B cell (primary cell): Measurements from ENCODE around the gene SLC35E1. TPM values are rescaled to one million over a fixed set of nuclear protein-coding genes. Genes with fewer than 3 reads are reported as not detected.

ENCODE experiments used
- ATAC-seq: fragments of 200-7000 bp; cut with Tn5 transposase; one replicate; pipeline ENCODE4 v1.10.0; 2021; ENCODE audit warnings: low read depth, mild to moderate bottlenecking, moderate number of reproducible peaks, moderate library complexity
- CTCF ChIA-PET: fragments of 350-600 bp; sonication (Branson Sonifier 250); formaldehyde crosslinking; loops from one replicate; lab custom pipeline; 2021; ENCODE audit warnings: antibody characterized with exemption, inconsistent platforms; lab: Charles Lee
- POLR2A ChIA-PET: fragments of 350-600 bp; sonication (Branson Sonifier 250); formaldehyde crosslinking; loops from one replicate; lab custom pipeline; 2021; ENCODE audit warnings: antibody characterized with exemption; lab: Charles Lee
- DNase-seq: peaks from one replicate; pipeline ENCODE4 v3.0.0; 2013
- H2AFZ ChIP-seq: 2 replicates; pipeline ENCODE4 v1.6.1; 2012; ENCODE audit warnings: mild to moderate bottlenecking, low read depth, low read length; ENCODE audit not compliant: insufficient read depth, poor library complexity, severe bottlenecking
- H3K27ac ChIP-seq, 2 donors: 1 replicate in 1 of 2; 2 replicates in 1 of 2; pipeline ENCODE4 v1.5.1; 2012 to 2013; ENCODE audit warnings: low read length in 2 of 2, mild to moderate bottlenecking in 2 of 2, moderate library complexity in 1 of 2
- H3K27me3 ChIP-seq, 4 experiments: fragments of 200-600 bp in 1 of 4; sonication (generic) in 1 of 4; replicated peaks in 1 of 4; 1 replicate in 2 of 4; 2 replicates in 2 of 4; pipeline versions ENCODE4 v1.6.1 to v1.7.0; 2013 to 2016; ENCODE audit warnings: low read length in 3 of 4, mild to moderate bottlenecking in 2 of 4, mixed read lengths in 1 of 4, moderate library complexity in 1 of 4; ENCODE audit not compliant: insufficient read depth in 4 of 4, control insufficient read depth in 3 of 4; ENCODE audit errors: control extremely low read depth in 1 of 4
- H3K36me3 ChIP-seq, 2 experiments: replicated peaks in 1 of 2; 1 replicate in 1 of 2; 2 replicates in 1 of 2; pipeline versions ENCODE4 v1.6.1 to v1.7.1; 2013; ENCODE audit warnings: low read length in 1 of 2; ENCODE audit not compliant: insufficient read depth in 2 of 2, control insufficient read depth in 1 of 2; ENCODE audit errors: control extremely low read depth in 1 of 2, extremely low read depth in 1 of 2
- H3K4me1 ChIP-seq, 2 donors: fragments of 200-600 bp in 1 of 2; sonication (generic) in 1 of 2; 1 replicate in 1 of 2; 2 replicates in 1 of 2; pipeline versions ENCODE4 v1.5.1 to v1.6.1; 2013 to 2017; ENCODE audit warnings: low read length in 2 of 2; ENCODE audit not compliant: control insufficient read depth in 2 of 2, insufficient read depth in 2 of 2
- H3K4me2 ChIP-seq: replicated peaks from 2 replicates; pipeline ENCODE3; 2012; ENCODE audit warnings: mild to moderate bottlenecking, low read depth, low read length; ENCODE audit not compliant: poor library complexity, severe bottlenecking
- H3K4me3 ChIP-seq, 5 experiments: fragments of 200-600 bp in 1 of 5; sonication (generic) in 1 of 5; 1 replicate in 3 of 5; 2 replicates in 2 of 5; pipeline versions ENCODE4 v1.5.1 to v1.7.0; 2011 to 2016; ENCODE audit warnings: low read length in 4 of 5, mild to moderate bottlenecking in 4 of 5, low read depth in 2 of 5, control low read depth in 1 of 5, moderate library complexity in 1 of 5; ENCODE audit not compliant: insufficient read depth in 1 of 5; ENCODE audit errors: control extremely low read depth in 1 of 5, extremely low read depth in 1 of 5
- H3K79me2 ChIP-seq: fragments of 200-600 bp; sonication (generic); one replicate; pipeline ENCODE4 v1.6.0; 2016; ENCODE audit warnings: low read length; ENCODE audit not compliant: control insufficient read depth, insufficient read depth
- H3K9ac ChIP-seq: fragments of 200-600 bp; sonication (generic); 2 replicates; pipeline ENCODE4 v1.6.1; 2017; ENCODE audit warnings: mild to moderate bottlenecking, low read length, moderate library complexity
- H3K9me3 ChIP-seq, 3 donors: one replicate each; pipeline versions ENCODE4 v1.6.1 to v1.7.1; 2013; ENCODE audit warnings: low read length in 2 of 3; ENCODE audit not compliant: control insufficient read depth in 2 of 3, insufficient read depth in 1 of 3; ENCODE audit errors: control extremely low read depth in 1 of 3
- H4K20me1 ChIP-seq: 2 replicates; pipeline ENCODE4 v1.6.0; 2012; ENCODE audit warnings: mild to moderate bottlenecking, low read length; ENCODE audit not compliant: insufficient read depth, control insufficient read depth, poor library complexity, severe bottlenecking
- H3K27ac Mint-ChIP-seq: one replicate; pipeline ENCODE4 v1.8.0; 2021; ENCODE audit warnings: mixed read lengths
- H3K27me3 Mint-ChIP-seq: one replicate; pipeline ENCODE4 v1.8.0; 2021; ENCODE audit warnings: mixed read lengths
- H3K4me1 Mint-ChIP-seq: one replicate; pipeline ENCODE4 v1.8.0; 2021; ENCODE audit warnings: mixed read lengths
- H3K4me3 Mint-ChIP-seq: one replicate; pipeline ENCODE4 v1.8.0; 2021; ENCODE audit warnings: mixed read lengths
- H3K9me3 Mint-ChIP-seq: one replicate; pipeline ENCODE4 v1.8.0; 2022; ENCODE audit warnings: mixed read lengths; ENCODE audit not compliant: insufficient read depth
- CTCF ChIP-seq: fragments of 200-600 bp; IDR thresholded peaks from one replicate; pipeline ENCODE4 v1.8.0; 2022; ENCODE audit warnings: antibody characterized with exemption, mild to moderate bottlenecking
- EZH2 ChIP-seq: IDR thresholded peaks from 2 replicates; pipeline ENCODE4 v1.6.1; 2012; ENCODE audit warnings: borderline replicate concordance, low read depth, mild to moderate bottlenecking, moderate library complexity, low read length; ENCODE audit not compliant: insufficient read depth, poor library complexity, severe bottlenecking
- WGBS: methylation state at CpG from one replicate; pipeline ENCODE4 v1.1.5; 2013; ENCODE audit warnings: missing lambda C conversion rate; ENCODE audit not compliant: insufficient coverage; 5-methylcytosine and 5-hydroxymethylcytosine counted together
- intact Hi-C: fragments of 100-400 bp; cut with micrococcal nuclease; formaldehyde crosslinking; loops from one replicate; pipeline ENCODE4 v1.10.0; 2022
- polyA plus RNA-seq: library from polyadenylated mRNA; depleted of rRNA; stranded (reverse); fragments of >200 nt; gene quantifications from 2 replicates; pipeline ENCODE4 v1.2.3, GENCODE V29; 2012
- total RNA-seq, 2 donors: library from RNA; stranded (reverse); fragments of 120-200 nt in 1 of 2; gene quantifications; 1 replicate in 1 of 2; 2 replicates in 1 of 2; pipeline versions ENCODE4 v1.2.3 to v1.2.4, GENCODE V29; 2013 to 2022

SLC35E1 gene
- total and polyA plus RNA-seq, 2 donors (not counting 1 experiment from before 2014, with no cell fraction given), result 23.4 to 46.8 TPM

- ChIA-PET CTCF (interaction anchor here (0.9 to 1.4 kb wide), 4 partner anchors 12 to 38 kb away, joined by 3 to 7 read pairs (median 4); partner anchors contain the start of gene MED26), POLR2A (interaction anchor here (2.0 kb wide), 1 partner anchor 26 kb away, joined by 7 read pairs; no protein-coding TSS in a partner anchor)
- Histone ChIP-seq H4K20me1 (peaks cover 89% of the 10 kb centered on the region), H3K27me3 (no peaks in the 10 kb centered on the region), H3K4me1 (peaks cover 59 to 60% of the 10 kb centered on the region in 2 donors), H3K9me3 (peaks cover 0 to 2% (median 0%) of the 10 kb centered on the region in 3 donors), H3K9ac (no peak overlapping the region), H3K27ac (no peak overlapping the region), H3K79me2 (peaks cover 100% of the 10 kb centered on the region), H3K4me3 (no peak overlapping the region), H3K4me2 (no peak overlapping the region), H2AFZ (no peak overlapping the region), H3K36me3 (peaks cover 0 to 3% of the 10 kb centered on the region in 2 experiments)
- TF ChIP-seq EZH2 (no peak), CTCF (no peak)
- ATAC-seq (no peak), DNase-seq (no peak)
- Mint-ChIP-seq H3K4me3 (no peak overlapping the region), H3K4me1 (peaks cover 85% of the 10 kb centered on the region), H3K27me3 (no peaks in the 10 kb centered on the region), H3K9me3 (no peaks in the 10 kb centered on the region), H3K27ac (peak overlapping the region; percentile 53)
- no CpG with 5 or more reads among the region's 3 CpGs for WGBS
- intact Hi-C loops, result no loop called here
Observed at GRCh38 chr19:16612636-16613035, 40.4 kb upstream of the SLC35E1 start.

GRCh38 chr19:16611121-16611520 lies 38.9 kb upstream of the SLC35E1 start:
- Histone ChIP-seq H2AFZ (no peak overlapping the region), H3K4me1 (peaks cover 51 to 52% of the 10 kb centered on the region in 2 donors), H3K4me2 (no peak overlapping the region), H3K4me3 (no peak overlapping the region), H3K27ac (peak overlapping the region in 1 of 2 donors; percentile 26), H3K9ac (no peak overlapping the region), H3K9me3 (peaks cover 0 to 2% (median 0%) of the 10 kb centered on the region in 3 donors), H4K20me1 (peaks cover 81% of the 10 kb centered on the region), H3K36me3 (peaks cover 0 to 6% of the 10 kb centered on the region in 2 experiments), H3K27me3 (no peaks in the 10 kb centered on the region), H3K79me2 (peaks cover 100% of the 10 kb centered on the region)
- intact Hi-C loops, result no loop called here
- POLR2A ChIA-PET, result no interaction called here
- ATAC-seq, result no peak
- no peak for TF ChIP-seq CTCF
- TF ChIP-seq EZH2, result no peak
- H3K27ac Mint-ChIP-seq, result peak overlapping the region; percentile 54
- DNase-seq, result no peak
- WGBS, result 94% methylated on average over 2 of the region's 6 CpGs
- CTCF ChIA-PET, result interaction anchor here (1.2 kb wide), 1 partner anchor 37 kb away, joined by 3 read pairs; no protein-coding TSS in a partner anchor
- no peaks in the 10 kb centered on the region for H3K27me3 Mint-ChIP-seq
- H3K4me1 Mint-ChIP-seq, result peaks cover 77% of the 10 kb centered on the region
- peak overlapping the region; percentile 33 for H3K4me3 Mint-ChIP-seq
- no peaks in the 10 kb centered on the region for H3K9me3 Mint-ChIP-seq
